CD4-positive, alpha-beta T cell treated with Interleukin-4 for 4 hours (primary cell): Measurements from ENCODE around the gene OPRL1.
"Not testable (repeated sequence)": the region's sequence is repeated elsewhere in the genome, so short reads cannot be mapped to it uniquely, and the experiment has no call there.

Experiments
- DNase-seq: peaks from one replicate; pipeline ENCODE4 v3.0.0-alpha.2; 2020

OPRL1 gene

GRCh38 chr20:64121586-64121985 lies 41.7 kb downstream of the OPRL1 start:
- DNase-seq = no peak

- DNase-seq = not testable (repeated sequence)
Observed at GRCh38 chr20:64122927-64123326, 43.0 kb downstream of the OPRL1 start.

DNA sequence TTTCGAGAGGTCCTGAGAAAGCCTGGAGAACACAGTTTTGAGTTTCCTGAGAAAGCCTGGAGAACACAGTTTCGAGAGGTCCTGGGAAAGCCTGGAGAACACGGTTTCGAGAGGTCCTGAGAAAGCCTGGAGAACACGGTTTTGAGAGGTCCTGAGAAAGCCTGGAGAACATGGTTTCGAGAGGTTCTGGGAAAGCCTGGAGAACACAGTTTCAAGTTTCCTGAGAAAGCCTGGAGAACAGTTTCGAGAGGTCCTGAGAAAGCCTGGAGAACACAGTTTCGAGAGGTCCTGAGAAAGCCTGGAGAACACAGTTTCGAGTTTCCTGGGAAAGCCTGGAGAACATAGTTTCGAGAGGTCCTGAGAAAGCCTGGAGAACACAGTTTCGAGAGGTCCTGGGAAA lies 43.6 kb downstream of the OPRL1 start:
- DNase-seq = not testable (repeated sequence)

GRCh38 chr20:64129146-64129782 lies 49.4 kb downstream of the OPRL1 start:
- DNase-seq = no peak

DNA sequence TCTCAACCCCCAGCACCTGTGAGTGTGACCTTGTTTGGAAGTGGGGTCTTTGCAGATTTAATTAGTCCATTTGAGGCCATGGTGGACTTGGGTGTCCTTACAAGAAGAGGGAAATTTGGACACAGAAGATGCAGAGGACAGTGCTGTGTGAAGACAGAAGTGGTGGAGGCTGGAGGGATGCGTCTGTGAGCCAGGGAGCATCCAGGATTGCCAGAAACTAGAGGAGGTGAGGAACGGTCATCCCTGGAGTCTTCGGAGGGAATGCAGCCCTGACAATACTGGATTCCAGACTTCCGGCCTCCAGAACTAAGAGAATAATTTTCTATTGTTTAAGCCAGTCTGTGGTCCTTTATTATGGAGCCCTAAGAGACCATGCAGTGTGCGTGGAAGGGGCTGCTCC lies 50.4 kb downstream of the OPRL1 start:
- no peak for DNase-seq

DNA sequence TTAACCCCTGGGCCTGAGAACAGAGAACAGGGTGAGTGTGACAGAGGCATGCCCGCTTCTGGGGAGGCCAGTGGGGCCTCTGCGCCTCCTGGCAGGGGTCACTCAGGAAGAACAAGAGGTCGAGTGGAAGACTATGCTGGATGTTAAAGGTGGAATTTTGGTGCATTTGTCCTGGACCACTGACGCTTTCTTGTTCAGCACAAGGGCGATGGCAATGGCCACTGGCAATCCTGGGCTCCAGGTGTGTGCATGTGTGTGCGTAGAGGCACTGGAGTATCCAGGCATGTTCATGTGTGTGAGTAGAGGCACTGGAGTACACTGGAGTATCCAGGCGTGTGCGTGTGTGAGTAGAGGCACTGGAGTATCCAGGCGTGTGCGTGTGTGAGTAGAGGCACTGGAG lies 51.0 kb downstream of the OPRL1 start:
- no peak for DNase-seq

DNA sequence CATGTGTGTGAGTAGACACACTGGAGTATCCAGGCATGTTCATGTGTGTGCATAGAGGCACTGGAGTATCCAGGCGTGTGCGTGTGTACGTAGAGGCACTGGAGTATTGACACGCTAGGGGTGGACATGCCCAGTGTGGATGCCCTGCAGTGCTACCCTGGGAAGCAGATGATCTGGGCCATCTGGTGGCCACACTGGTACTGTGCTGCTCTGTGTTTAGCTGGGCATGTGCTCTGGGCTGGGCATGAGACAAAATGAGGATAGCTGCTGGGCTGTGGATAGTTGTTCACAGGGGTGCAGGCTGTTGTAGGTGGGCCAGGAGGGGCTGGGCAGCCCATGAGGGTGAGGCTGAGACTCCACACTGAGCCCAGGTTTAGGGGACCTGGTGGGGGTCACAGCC lies 51.5 kb downstream of the OPRL1 start:
- no peak for DNase-seq

GRCh38 chr20:64133951-64134407 lies 54.1 kb downstream of the OPRL1 start:
- DNase-seq = no peak

DNA sequence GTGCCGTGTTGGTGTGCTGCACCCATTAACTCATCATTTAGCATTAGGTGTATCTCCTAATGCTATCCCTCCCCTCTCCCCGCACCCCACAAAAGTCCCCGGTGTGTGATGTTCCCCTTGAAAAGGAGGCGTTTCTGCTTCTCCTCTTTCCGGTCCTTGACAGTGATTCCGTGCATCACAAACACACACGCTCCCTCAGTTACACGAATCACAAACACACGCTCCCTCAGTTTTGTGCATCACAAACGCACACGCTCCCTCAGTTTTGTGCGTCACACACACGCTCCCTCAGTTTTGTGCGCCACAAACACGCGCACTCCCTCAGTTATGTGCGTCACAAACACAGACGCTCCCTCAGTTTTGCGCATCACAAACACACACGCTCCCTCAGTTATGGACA lies 54.9 kb downstream of the OPRL1 start:
- DNase-seq = not testable (repeated sequence)

DNA sequence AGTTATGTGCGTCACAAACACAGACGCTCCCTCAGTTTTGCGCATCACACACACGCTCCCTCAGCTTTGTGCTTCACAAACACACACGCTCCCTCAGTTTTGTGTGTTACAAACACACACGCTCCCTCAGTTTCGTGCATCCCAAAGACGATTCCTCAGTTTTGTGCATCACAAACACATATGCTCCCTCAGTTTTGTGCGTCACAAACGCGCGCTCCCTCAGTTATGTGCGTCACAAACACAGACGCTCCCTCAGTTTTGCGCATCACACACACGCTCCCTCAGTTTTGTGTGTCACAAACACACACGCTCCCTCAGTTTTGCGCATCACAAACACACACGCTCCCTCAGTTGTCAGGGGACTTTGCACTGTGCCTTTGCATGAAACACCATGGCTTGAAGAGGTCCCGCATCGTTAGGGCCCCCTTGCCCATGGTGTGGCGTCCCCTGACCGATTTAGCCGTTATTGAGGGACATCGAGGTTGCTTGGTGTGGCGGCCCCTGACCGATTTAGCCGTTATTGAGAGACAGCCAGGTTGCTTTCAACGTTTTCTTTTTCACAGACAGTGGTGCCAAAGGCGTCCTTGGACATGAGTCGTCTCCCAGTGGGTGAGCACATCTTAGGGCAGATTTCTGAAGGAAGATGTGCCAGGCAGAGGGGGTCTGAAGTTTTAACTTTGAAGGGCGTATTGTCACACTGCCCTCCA lies 56.3 kb downstream of the OPRL1 start:
- no peak for DNase-seq

- DNase-seq = no peak
Observed at GRCh38 chr20:64137598-64138031, 57.7 kb downstream of the OPRL1 start.

GRCh38 chr20:64138276-64138815 lies 58.5 kb downstream of the OPRL1 start:
- DNase-seq = no peak

DNA sequence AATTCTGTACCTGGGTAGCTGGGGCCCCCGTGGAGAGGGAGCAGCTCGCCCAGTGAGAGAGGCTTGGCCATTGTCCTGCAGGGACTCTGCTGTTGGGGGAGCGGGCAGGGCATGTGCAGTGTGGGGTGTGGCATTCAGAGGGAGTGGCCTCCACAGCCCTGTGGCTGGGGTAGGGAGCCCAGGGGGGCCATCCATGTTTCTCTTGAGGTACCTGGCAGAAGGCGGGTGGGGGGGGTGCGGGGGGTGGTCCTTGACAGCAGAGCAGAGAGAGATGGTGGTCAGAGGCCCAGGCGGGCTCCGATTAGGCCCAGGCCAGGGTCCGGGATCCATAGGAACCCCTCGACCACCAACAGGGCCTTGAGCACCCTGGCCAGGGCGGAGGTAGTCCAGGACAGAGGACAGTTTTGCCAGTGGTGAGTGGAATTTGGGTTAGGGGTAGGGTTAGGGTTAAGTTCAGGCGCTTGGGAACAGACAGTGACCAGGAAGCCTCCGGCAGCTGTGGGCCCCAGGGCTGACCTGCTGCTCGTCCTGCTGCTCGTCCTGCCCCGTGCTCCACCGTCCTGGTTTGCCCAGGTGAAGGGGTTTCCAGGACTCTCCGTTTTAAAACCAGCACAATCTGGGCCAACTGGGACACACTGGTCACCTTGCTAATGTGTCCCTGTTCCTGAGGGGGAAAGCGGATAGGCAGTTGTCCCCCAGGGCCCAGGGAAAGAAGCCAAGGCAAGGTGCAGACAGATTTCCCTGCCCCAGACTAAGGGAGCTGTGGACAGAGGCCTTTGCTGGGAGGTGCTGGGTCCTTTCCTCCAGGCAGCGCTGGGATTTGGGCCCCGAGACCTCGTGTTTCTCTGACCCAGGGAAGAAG lies 59.5 kb downstream of the OPRL1 start:
- DNase-seq = no peak

- no peak for DNase-seq
Observed at GRCh38 chr20:64140061-64140931, 60.4 kb downstream of the OPRL1 start.

GRCh38 chr20:64140956-64141355 lies 61.1 kb downstream of the OPRL1 start:
- no peak for DNase-seq

DNA sequence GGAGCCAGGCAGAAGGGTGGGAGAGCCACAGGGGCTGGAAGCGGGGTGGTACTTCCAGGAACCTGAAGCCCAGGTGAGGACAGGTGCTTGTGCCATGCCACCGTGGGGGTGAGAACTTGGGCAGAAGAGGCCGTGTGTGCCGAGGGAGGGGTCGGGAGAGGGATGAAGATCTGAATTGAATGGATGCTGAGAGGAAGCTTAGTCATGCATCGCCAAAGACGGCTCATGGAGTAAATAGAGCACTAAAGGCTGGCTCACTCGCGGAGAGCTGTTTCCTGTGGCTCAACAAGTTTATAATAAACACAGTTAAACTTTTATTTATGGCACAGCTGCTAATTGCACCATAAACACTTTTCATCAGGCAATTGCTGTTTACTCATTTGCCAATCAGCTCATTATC lies 62.7 kb downstream of the OPRL1 start:
- no peak for DNase-seq

DNA sequence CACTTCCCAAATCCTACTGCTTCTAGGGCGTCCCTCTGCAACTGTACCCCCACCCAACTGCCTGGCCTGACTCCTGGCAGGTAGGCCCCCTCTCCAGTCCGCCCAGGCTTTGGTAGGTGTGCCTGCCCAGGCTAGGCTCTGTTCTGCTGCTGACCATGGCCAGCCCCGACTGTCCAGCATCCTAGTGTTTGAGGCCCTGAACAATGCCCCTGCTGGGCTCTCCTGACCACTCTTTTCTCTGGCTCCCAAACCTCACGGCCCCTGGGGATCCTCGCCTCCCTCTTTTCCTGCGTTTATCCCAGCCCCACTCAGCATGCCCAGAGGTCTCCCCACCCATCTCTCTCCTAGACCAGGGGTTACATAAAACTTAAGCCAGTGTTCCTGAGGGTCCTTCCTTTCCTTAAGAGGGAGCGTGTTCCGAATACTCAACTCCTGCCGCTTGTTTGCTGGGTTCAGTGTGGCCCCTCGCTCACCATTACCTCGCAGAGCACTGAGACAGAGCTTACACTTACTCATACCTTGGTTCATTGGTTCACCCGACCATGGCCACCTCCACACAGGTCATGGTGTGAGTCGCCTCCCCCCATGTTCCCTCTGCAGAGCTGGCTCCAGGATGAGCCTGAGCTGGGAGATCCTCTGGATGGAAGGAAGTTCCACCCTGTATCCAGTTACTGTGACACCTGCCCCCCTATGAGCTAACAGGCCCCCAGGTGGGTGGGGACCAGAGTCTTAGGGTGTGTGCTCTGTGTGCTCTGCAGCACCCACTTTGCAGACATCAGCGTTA lies 63.3 kb downstream of the OPRL1 start:
- no peak for DNase-seq

- no peak for DNase-seq
Observed at GRCh38 chr20:64144144-64144912, 64.4 kb downstream of the OPRL1 start.

- no peak for DNase-seq
Observed at GRCh38 chr20:64145458-64146300, 65.8 kb downstream of the OPRL1 start.
